GM18951 (cell line): ENCODE data around the gene USP22.
A peak's percentile ranks its signal among the peaks of the same experiment; 100 is the strongest.
"Not testable (repeated sequence)": the region's sequence is repeated elsewhere in the genome, so short reads cannot be mapped to it uniquely, and the experiment has no call there.

Experiments used
- POLR2A ChIP-seq: IDR thresholded peaks from 4 replicates; pipeline ENCODE4 v1.6.1; 2011; ENCODE audit warnings: mild to moderate bottlenecking; ENCODE audit not compliant: insufficient read length, insufficient read depth; ENCODE audit errors: extremely low read depth
- in situ Hi-C: fragments of 300-500 bp; cut with MboI; formaldehyde crosslinking; loops from one replicate; pipeline ENCODE4 v1.12.0; 2022; ENCODE audit warnings: low sequenced_read_pairs, mixed read lengths, inconsistent platforms; ENCODE audit not compliant: unreplicated experiment

Gene USP22

DNA sequence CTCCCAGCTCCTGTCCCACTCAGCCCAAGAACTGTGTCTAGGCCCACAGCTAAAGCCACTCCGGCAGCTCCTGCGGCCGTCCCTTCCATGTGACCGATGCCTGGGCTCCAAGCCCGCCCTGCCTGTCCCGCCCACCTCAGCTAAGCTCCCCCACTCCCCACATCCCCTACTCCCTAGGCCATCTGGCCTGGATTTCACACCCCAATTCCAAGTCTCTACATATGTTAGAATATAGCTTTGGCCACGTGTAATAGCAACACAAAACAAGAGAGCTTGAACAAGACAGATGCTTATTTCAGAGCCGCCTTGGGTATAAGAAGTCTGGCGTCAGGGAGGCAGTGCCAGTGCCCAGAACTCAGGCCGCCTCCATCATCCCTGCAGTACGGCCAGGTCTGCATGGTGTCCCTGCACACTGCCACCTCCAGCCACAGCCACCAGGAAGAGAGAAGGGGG, 30.0 kb upstream of the USP22 start:
- in situ Hi-C loops = no loop called here
- TF ChIP-seq POLR2A = no peak

DNA sequence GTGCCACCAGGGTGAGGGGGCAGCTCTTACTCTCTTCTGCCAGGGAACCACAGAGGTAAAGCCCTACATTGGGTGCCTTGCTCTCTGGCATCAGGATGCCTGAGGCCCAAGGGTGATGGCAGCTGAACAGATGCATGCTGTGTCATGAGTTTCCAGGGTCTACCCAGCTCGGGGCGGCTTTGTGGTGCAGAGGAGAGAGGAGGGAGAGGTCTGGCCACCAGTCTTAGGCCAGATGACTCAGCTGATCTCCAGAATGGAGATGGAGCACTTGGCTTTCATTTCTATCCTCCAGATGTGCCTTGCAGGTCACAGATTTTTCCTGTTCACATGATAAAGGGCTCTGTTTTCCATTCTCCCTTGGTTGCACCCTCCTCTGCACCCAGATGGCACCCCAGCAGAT, 23.6 kb upstream of the USP22 start:
- in situ Hi-C loops = no loop called here
- TF ChIP-seq POLR2A = no peak

DNA sequence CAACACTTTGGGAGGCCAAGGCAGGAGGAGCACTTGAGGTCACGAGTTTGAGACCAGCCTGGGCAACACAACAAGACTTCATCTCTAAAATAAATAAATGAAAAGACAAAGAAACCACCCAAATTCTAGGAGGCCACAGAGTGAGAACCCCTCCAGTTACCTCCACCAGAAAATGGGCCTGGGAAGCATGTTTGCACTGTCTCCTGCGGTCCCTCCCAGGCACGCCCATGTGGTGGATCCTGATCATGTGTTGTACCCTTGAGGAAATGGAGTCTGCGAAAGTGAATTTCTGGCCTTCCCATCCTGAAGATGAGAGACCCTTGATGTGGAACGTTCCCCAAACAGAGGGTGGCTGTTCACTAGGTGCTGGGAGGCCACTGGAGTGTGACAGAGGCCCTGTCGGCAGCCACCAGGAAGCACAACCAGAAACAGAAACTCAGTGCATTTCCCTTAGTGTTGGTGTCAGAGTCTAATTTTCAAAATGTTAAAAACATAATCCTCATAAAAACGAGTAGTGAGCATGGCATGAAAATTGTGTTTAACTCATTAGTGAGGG, 19.2 kb upstream of the USP22 start:
- in situ Hi-C loops = no loop called here
- TF ChIP-seq POLR2A = no peak

DNA sequence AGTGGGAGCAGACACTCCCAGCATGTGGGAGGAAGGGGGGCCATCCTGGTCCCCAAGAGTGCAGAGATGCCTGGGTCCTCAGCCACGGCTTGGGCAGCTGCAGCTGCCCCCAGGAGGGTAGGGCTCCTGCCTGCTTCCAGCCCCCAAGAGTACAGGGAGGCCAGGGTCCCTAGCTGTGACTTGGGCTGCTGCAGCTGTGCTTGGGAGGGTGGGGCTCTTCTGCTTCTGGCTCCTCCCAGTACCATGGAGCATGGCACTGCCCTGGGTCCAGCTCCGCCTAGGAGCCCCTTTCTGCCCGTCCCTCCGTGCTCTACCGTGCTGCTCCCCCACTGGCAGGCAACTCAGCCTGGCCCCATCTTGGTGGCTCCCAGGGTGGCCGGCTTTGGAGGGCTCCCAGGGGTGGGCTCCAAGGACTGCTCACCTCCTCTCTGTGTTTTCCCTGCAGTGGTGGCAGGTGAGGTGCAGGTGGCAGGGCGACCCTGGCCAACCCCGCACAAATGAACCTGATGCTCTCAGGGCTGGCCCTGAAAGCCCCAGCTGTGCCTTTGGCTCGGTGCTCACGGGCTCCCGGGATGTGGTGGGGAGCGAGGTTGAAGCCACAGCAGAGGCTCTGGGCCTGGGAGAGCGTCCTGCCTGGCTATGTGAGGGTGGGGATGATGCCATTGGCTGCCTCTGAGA, 18.5 kb upstream of the USP22 start:
- no peak for TF ChIP-seq POLR2A
- in situ Hi-C loops = no loop called here

DNA sequence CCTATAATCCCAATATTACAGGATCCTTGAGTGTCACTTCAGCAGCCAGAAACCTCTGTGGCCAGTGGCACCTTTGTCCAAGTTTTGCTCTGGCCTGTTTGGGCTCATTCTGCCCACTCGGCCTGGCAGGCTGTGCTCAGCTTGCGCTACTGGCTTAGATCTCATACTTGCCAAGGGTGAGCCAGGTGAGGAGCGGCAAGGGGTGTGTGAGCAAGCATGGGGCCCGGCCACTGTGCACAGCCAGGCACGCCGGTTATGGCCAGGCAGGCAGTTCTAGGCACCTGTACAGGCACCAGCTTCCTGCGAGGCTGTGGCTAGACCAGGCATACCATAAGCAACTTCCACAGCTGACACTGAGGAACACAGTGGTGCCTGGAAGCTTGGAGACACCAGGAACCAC, 16.9 kb upstream of the USP22 start:
- in situ Hi-C loops = no loop called here
- TF ChIP-seq POLR2A = no peak

DNA sequence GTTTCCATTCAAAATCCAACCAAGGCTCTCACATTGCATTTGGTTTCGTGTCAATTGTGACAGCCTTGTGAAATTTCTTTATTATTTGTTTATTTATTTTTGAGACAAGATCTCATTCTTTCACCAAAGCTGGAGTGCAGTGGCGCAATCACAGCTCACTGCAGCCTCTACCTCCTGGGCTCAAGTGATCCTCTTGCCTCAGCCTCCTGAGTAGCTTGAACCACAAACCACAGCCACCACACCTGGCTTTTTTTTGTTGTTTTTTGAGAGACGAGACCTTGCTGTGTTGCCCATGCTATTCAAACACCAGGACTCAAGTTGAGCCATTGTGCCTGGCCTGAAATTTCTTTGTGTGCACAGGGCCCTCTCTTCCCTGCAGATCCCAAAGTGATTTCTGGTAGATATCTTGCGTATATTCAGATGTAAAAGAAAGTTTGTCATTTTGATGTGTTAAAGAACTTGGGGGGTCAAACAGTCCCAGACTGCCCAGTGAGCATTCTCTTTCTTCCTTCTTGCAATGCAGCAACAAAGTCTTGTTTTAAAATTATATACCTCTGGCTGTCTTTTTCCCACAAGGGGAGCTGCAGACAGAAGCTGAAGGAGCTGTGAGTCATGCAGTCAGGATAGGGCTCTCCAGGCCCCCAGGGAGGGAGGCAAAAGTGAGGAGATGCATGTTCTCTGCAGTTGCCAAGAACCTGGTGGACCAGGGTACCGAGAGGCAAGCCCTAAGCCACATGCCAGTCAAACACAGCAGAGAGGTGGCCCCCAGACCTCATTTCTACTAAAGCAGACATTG, 15.5 kb upstream of the USP22 start:
- no peak for TF ChIP-seq POLR2A
- in situ Hi-C loops = no loop called here

DNA sequence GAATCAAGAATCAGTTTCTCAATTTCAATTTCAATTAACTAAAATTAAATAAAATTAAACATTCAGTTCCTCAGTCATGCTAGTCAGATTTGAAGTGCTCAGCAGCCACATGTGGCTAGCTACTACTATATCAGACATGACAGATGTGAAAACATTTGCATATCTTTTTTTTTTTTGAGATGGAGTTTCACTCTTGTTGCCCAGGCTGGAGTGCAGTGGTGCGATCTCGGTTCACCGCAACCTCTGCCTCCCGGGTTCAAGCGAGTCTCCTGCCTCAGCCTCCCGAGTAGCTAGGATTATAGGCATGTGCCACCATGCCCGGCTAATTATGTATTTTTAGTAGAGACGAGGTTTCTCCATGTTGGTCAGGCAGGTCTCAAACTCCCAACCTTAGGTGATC, 10.2 kb upstream of the USP22 start:
- in situ Hi-C loops = not testable (repeated sequence)

DNA sequence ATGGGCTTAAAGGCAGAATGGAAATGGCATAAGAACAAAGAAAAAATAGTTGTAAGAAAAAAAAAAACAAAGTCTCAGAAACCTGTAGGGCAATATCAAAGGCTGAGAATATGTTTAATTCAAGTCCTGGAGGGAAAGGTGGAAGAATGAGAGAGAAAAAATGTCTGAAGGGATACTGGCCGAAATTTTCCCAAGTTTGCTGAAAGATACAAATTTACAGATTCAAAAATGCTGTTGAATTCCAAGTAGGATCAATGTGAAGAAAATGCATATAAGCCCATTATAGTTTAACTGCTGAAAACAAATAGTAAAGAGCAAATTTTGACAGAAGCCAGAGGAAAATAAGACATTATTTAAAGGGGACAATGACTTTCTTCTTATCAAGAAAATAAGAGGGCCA, 6.6 kb upstream of the USP22 start:
- TF ChIP-seq POLR2A = no peak
- in situ Hi-C loops = no loop called here

DNA sequence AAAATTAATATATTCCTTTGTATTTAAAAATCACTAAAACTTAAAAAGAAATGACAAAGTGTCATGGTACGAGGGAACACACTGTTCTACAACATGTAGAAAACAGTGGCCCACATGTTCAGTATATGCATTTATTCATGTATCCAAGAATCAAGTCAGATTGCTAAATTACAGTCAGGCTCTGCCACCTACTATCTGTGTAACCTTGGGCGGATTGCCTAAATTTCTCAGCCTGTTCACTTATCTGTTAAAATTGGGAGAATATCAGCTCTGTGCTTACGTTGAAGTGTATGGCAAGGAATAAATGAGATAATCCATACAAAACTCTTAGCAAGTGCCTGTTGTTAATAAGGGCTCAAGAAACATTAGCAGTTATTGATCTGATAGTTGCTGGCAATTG, 3.4 kb upstream of the USP22 start:
- in situ Hi-C loops = no loop called here

DNA sequence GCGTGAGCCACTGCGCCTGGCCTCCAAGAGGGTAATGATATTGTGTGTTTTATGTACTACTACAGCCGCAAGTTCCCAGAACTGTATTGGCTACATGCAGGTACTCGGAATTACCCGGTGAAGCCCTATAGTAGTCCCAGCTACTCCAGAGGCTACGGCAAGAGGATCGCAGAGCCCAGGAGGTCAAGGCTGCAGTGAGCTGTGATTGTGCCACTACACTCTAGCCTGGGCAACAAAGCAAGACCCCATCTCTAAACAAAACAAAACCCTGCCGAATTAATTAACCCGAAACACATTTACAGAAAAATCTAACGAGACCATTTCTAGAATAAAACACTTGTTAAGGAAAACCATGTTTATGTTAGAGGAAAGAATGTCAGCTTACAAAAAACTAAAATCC, 2.2 kb upstream of the USP22 start:
- in situ Hi-C loops = no loop called here
- TF ChIP-seq POLR2A = no peak

More for the DNA sequence above, 3.4 kb upstream of the USP22 start:
- TF ChIP-seq POLR2A = no peak

DNA sequence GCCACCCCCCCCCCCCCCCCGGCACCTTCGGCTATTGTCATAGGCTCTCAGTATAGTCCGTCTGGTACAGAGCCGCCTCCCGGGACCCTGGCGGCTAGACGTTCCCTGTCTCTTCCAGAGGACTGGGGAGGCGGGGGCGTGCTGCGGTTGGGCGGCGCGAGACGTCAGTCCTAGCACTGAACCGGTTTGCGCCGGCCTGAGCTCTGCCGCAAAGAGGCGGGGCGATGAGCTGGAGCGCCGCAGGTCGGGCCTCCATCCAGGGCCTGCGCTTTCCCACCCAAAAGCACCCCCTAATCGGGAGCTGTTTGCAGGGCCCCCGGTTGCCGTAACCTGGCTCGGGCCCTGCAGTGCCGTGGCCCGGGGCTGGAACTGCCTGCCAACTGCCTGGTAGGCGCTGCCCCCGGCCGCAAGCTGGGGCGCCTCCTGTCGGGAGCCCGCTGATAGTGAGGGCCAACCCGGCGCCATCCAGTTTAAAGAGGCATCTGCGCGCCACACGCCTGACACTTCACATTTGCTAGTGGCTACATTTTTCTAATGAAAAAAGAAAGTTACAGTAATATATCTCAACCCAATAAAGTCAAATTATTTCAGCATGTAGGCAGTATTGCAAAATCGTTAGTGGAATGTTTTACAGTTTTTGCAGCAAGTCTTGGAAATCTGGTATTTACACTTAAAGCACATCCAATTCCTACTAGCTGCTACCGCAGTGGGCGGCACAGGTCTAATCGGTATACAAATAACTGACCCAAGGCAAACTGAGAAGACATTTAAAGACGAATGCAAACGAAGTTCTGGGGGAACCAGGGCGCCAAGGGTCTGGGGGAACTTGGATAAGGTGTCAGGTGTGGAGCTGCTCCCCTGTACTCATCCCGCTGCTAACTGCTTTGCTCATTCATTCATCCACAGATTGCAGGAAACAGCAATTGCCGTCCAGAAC, 753 bp upstream of the USP22 start:
- in situ Hi-C loops = no loop called here
- peak; percentile 91 for TF ChIP-seq POLR2A

DNA sequence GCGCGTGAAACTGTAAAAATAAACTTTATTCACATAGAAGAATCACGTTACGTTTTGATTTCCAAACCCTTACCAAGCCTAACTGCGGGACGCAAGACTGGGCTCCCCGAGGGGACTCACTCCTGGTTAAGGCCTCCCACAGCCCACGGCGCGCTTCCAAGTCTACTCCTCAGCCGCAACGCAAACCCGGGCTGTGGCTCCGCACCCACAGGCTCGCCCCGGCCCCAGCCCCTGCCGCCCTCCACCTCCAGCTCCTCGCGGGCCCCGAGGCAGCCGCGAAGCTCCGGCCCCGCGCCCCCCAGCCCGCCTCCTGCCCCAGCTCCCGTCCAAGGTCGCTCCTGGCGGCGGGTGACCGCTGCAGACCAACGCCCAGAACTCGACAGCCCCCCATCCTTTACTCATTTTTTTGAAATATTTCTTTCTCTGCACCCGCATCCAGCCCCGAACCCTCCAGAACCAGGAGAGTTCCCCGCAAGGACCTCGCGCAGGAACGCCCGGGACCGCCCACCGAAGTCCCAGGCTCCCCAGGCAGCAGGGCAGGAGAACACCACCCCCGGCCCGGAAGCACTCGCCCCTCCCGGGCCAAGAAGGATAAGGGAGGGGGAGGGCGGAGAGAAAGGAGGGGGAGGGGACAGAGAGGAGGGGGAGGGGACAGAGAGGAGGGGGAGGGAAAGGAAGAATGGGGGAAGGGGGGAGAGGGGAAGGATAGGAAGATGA, 912 bp downstream of the USP22 start:
- peak; percentile 23 for TF ChIP-seq POLR2A

DNA sequence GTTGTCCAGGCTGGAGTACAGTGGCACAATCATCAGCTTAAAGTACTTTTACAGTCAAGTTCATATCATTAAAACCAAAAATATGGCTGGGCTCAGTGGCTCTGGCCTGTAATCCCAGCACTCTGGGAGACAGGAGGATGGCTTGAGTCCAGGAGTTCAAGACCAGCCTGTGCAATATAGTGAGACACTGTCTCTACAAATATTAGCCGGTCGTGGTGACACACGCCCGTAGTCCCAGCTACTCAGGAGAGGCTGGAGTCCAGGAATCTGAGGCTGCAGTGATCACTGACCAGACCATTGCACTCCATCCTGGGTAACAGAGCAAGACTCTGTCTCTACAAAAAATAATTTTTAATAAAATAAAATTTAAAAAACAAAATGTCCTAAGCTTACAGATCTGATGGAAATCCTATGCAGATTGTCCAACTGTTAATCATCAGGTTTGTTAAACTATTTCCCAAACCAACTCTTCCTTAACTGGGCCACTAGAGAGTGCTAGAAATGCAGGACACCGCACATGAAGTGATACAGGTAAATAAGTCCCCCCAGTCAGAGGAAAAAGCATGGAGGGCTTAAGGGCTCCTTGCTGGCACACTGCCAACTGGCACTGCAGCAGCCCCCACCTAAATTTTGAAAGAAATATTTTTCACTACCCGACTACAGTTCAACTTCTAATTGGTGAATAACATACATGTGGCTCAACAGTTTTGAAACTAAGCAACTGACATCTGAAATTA, 2.8 kb downstream of the USP22 start:
- in situ Hi-C loops = no loop called here
- TF ChIP-seq POLR2A = no peak

More for the DNA sequence above, 912 bp downstream of the USP22 start:
- in situ Hi-C loops = no loop called here
